ENCODE measurements around the gene GOPC. TPM values are rescaled to one million over a fixed set of nuclear protein-coding genes. Genes with fewer than 3 reads are reported as not detected.
A peak's percentile ranks its signal among the peaks of the same experiment; 100 is the strongest.

GOPC gene
- total and polyA plus RNA-seq, 2 donors (not counting 3 experiments of a cell fraction or from before 2014, with no cell fraction given) = 7.8 to 22.8 TPM

GRCh38 chr6:117561128-117561527, 41.2 kb downstream of the GOPC start:
- intact Hi-C loops (cut with micrococcal nuclease) (no loop called here), dilution Hi-C loops (cut with MboI; ENCODE audit: extremely low pct_ligation_motif_present, low sequenced_read_pairs) (no loop called here)
- no peaks in the 10 kb centered on the region for H3K4me1 ChIP-seq (ENCODE audit: control insufficient read depth, extremely low read depth, insufficient read depth, low read length)
- no peaks in the 10 kb centered on the region for H3K9me1 ChIP-seq (replicated peaks; ENCODE audit: control insufficient read depth, extremely low read depth, insufficient read depth, low read length)
- no peak overlapping the region for H3K4me3 ChIP-seq (replicated peaks in 1 of 3; ENCODE audit: insufficient read depth in 1 of 3, low read depth in 1 of 3, low read length in 3 of 3)
- TF ChIP-seq MAX (IDR thresholded peaks at IDR 0.05; ENCODE audit: insufficient read depth, insufficient read length) (no peak), JUN (IDR thresholded peaks at IDR 0.05; ENCODE audit: borderline replicate concordance, insufficient read depth, insufficient read length, low read depth) (no peak), GATA2 (IDR thresholded peaks at IDR 0.05; ENCODE audit: insufficient read depth, insufficient read length, low read depth, low read length) (no peak), FOS (IDR thresholded peaks at IDR 0.05; ENCODE audit: borderline replicate concordance, insufficient read depth, low read length) (no peak)
- peaks cover 2 to 10% of the 10 kb centered on the region in 2 experiments for H3K36me3 ChIP-seq (ENCODE audit: control insufficient read depth in 2 of 2, extremely low read depth in 1 of 2, insufficient read depth in 2 of 2, low read length in 2 of 2)
- H3K27ac ChIP-seq (ENCODE audit: insufficient read depth, low read depth, low read length) = no peak overlapping the region
- FAIRE-seq (no peak), DNase-seq (ENCODE audit: low read depth, low spot score) (no peak)
- BruUV-seq (replicated peaks) = TSS peak; percentile 7
- H4K20me1 ChIP-seq (replicated peaks; ENCODE audit: control insufficient read depth, extremely low read depth, insufficient read depth, low read length) = no peaks in the 10 kb centered on the region
- no peaks in the 10 kb centered on the region for H3K79me2 ChIP-seq (ENCODE audit: control insufficient read depth, insufficient read depth, low read length)
- H2AFZ ChIP-seq (ENCODE audit: low read depth, low read length) = no peak overlapping the region
- no peak overlapping the region for H3K4me2 ChIP-seq (ENCODE audit: insufficient read depth, low read length)
- no peaks in the 10 kb centered on the region for H3K27me3 ChIP-seq (ENCODE audit: control insufficient read depth in 2 of 2, insufficient read depth in 2 of 2, low read length in 2 of 2)
- no peaks in the 10 kb centered on the region for H3K9me3 ChIP-seq (replicated peaks; ENCODE audit: control insufficient read depth, insufficient read depth, low read length)
- CTCF ChIA-PET = interaction anchor here (1.1 to 14.9 kb wide), 2 partner anchors 79 to 110 kb away, joined by 3 to 333 read pairs; no protein-coding TSS in a partner anchor
- H3K9ac ChIP-seq (replicated peaks; ENCODE audit: extremely low read depth, insufficient read depth, low read length) = no peak overlapping the region
- POLR2A ChIA-PET = no interaction called here

GRCh38 chr6:117559299-117559698, 43.0 kb downstream of the GOPC start:
- H4K20me1 ChIP-seq (replicated peaks; ENCODE audit: control insufficient read depth, extremely low read depth, insufficient read depth, low read length) = no peaks in the 10 kb centered on the region
- H3K9me3 ChIP-seq (replicated peaks; ENCODE audit: control insufficient read depth, insufficient read depth, low read length) = no peaks in the 10 kb centered on the region
- ChIA-PET POLR2A (no interaction called here), CTCF (interaction anchor here (1.1 to 14.9 kb wide), 4 partner anchors 10 to 109 kb away, joined by 3 to 333 read pairs (median 10); no protein-coding TSS in a partner anchor)
- no peaks in the 10 kb centered on the region for H3K9me1 ChIP-seq (replicated peaks; ENCODE audit: control insufficient read depth, extremely low read depth, insufficient read depth, low read length)
- intact Hi-C loops (cut with micrococcal nuclease) (no loop called here), dilution Hi-C loops (cut with MboI; ENCODE audit: extremely low pct_ligation_motif_present, low sequenced_read_pairs) (no loop called here)
- H3K4me1 ChIP-seq (ENCODE audit: control insufficient read depth, extremely low read depth, insufficient read depth, low read length) = peaks cover 8% of the 10 kb centered on the region
- no TSS peak for BruUV-seq (replicated peaks)
- H3K4me2 ChIP-seq (ENCODE audit: insufficient read depth, low read length) = no peak overlapping the region
- no peak overlapping the region for H3K4me3 ChIP-seq (replicated peaks in 1 of 3; ENCODE audit: insufficient read depth in 1 of 3, low read depth in 1 of 3, low read length in 3 of 3)
- FAIRE-seq = no peak
- no peaks in the 10 kb centered on the region for H3K27me3 ChIP-seq (ENCODE audit: control insufficient read depth in 2 of 2, insufficient read depth in 2 of 2, low read length in 2 of 2)
- H3K79me2 ChIP-seq (ENCODE audit: control insufficient read depth, insufficient read depth, low read length) = no peaks in the 10 kb centered on the region
- H3K27ac ChIP-seq (ENCODE audit: insufficient read depth, low read depth, low read length) = no peak overlapping the region
- no peak overlapping the region for H3K9ac ChIP-seq (replicated peaks; ENCODE audit: extremely low read depth, insufficient read depth, low read length)
- H3K36me3 ChIP-seq (ENCODE audit: control insufficient read depth in 2 of 2, extremely low read depth in 1 of 2, insufficient read depth in 2 of 2, low read length in 2 of 2) = peaks cover 0 to 6% of the 10 kb centered on the region in 2 experiments
- TF ChIP-seq CTCF (IDR thresholded peaks at IDR 0.05; ENCODE audit: extremely low read depth in 1 of 2, insufficient read depth in 1 of 2, low read depth in 1 of 2, low read length in 2 of 2) (no peak), EZH2 (IDR thresholded peaks at IDR 0.05; ENCODE audit: borderline replicate concordance, low read depth, low read length, severe bottlenecking) (no peak), POLR2A (IDR thresholded peaks at IDR 0.05; ENCODE audit: low read depth, low read length) (no peak)
- no peak for DNase-seq (ENCODE audit: low read depth, low spot score)
- no peak overlapping the region for H2AFZ ChIP-seq (ENCODE audit: low read depth, low read length)
